Dedifferentiated amniotic fluid mesenchymal stem cell (primary cell): ENCODE measurements around the gene FAM83G.

Source experiments
- DNase-seq: peaks from one replicate; pipeline ENCODE4 v3.0.0-alpha.2; 2016; ENCODE audit errors: extremely low spot score

The FAM83G gene

GRCh38 chr17:18987862-18988545 is 16.6 kb downstream of the FAM83G start:
- DNase-seq, result no peak

- no peak for DNase-seq
Observed at GRCh38 chr17:18987230-18987610, 17.3 kb downstream of the FAM83G start.

- no peak for DNase-seq
Observed at GRCh38 chr17:18986541-18987229, 17.9 kb downstream of the FAM83G start.

DNA sequence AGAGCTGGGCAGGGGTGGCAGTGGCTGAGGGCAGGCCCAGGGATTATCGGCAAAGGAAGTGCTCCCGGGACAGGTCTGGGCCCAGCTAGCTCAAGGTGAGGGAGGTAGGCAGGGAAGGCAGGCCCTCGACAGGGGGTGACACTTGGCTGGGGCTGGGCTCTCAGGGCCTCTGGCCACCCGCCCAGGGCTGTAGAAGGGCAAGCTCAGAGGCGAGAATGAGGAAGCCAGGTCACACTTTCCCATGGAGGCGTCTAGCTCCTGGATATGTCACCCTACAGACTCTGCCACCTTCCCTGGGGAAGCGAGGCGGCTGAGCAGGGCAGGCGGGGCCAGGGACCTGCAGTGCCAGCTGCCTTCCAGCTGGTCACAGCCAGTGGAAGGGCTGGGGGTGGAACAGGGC is 19.1 kb downstream of the FAM83G start:
- DNase-seq, result no peak

GRCh38 chr17:18984273-18985114 is 20.1 kb downstream of the FAM83G start:
- DNase-seq, result no peak

- DNase-seq, result peak; percentile 52
Observed at GRCh38 chr17:18981642-18982424, 22.7 kb downstream of the FAM83G start.

GRCh38 chr17:18981335-18981641 is 23.3 kb downstream of the FAM83G start:
- no peak for DNase-seq

GRCh38 chr17:18980682-18981334 is 23.8 kb downstream of the FAM83G start:
- no peak for DNase-seq

- DNase-seq, result no peak
Observed at GRCh38 chr17:18978655-18979054, 25.9 kb downstream of the FAM83G start.

- no peak for DNase-seq
Observed at GRCh38 chr17:18978050-18978449, 26.5 kb downstream of the FAM83G start.

DNA sequence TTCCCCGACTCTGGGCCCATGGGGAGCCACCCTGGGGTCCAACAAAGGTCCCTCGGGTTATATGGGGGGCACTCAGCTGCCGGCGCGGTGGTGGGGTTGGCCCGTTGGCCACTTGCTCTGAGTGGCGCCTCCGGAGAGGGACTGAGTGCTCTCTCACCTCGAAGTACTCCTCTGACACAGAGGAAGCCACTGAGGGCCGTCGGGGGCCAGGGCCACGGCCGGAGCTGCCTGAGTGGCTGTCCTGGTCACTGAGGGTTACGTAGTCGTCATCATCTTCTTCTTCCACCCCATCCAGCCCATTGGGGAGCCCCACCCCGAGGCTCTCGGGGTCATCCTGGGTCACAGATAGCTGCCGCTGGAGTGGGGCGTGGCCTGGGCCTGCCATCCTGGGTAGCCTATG is 26.9 kb downstream of the FAM83G start:
- DNase-seq, result no peak

DNA sequence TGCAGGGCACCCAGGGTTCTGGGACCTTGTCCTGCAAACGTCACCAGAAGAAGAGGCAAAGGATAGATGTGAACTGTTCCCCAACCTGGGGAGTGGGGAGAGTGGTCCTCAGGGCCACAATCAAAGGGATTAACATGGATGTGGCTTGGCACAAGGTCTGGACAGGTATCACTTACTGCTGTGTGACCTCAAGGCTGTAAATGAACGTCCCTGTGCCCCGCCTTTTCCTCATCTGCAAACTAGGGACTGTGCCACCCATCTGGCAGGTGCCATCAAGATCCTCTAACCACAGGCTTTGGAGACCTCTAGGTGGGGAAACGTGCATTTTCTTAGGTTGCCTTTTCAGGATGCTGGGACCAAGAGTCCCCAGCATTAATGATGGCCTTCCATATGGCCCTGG is 27.5 kb downstream of the FAM83G start:
- no peak for DNase-seq

DNA sequence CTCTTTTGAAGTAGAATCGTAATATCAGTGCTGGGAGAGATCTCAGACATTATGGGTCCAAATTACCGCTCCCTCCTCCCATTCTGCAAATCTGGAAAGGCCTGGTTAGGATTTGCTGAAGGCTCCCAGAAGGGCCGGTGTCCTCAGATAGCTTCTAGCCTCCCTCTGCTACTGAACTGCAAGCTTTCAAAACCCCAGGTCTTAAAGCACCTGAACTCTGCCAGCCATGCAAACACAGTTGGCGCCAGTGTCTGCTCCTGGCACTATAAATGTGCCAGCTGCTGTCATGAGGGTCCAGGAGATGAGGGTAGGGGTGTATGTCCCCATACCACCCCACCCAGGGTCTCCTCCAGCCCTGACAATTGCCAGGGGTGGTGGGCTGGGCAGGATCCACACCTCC is 28.4 kb downstream of the FAM83G start:
- DNase-seq, result no peak

DNA sequence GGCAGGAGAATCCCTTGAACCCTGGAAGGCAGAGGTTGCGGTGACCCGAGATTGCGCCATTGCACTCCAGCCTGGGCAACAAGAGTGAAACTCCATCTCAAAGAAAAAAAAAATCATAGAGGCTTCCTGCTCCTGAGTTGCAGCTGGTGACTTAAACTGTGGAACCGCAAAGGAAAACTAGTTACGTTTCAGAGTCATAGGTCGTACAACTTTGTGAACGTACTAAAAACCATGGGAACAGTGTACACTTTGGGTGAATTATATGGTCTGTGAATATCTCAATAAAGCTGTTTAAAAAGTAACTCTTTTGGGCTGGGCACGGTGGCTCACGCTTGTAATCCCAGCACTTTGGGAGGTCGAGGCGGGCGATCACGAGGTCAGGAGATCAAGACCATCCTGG is 29.0 kb downstream of the FAM83G start:
- no peak for DNase-seq

DNA sequence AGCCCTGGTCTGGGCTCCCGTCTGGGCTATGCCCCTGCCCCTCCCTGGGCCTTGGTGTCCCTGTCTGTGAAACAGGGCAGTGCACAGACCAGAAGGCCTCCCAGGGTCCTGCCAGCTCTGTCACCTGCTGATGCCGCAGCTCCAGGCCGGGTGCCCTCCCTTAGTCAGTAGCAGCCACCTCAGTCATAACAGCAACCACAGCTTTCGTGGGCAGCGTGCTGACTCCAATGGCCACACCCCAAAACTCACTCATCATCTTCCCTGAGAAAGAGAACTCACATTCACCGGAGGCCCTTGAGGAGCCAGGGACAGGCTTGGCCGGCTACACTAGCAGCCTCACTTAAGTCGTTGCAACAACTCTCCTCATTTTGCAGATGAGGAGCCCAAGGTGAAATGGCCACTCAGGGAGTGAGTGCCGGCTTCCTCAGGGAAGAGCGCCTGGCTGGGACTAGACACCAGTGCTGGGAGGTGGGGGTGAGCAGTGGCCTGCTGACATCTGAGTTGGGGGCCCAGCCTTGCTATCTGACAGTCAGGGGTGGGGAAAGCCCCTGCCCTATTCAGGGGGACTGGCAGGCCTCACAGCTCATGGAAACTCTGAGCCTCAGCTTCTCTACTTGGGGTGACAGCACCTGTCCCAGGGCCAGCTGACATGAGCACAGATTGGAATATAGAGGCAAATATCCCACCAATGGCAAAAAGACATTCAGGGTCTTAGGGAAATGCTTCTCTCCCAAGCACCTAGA is 30.0 kb downstream of the FAM83G start:
- no peak for DNase-seq

DNA sequence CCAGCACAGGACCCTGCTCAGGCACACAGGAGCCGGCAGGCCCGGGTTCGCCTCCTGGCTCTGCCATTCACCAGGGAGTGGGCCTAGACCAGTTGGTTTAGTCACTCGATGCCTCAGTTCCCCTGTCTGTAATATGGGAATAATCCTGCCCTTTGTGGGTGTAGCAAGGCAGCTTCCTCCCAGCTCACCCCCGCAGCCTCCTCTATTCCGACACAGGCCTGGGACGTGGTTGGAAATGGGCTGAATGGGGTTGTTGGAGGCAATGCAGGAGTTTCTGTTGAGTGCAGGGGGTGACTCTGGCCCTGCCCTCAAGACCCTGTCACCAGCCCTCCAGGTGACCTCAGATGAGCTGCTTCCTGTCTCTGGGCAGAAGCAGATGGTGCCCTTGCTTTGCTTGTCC is 32.8 kb downstream of the FAM83G start:
- DNase-seq, result no peak

GRCh38 chr17:18970582-18971480 is 33.7 kb downstream of the FAM83G start:
- DNase-seq, result no peak

DNA sequence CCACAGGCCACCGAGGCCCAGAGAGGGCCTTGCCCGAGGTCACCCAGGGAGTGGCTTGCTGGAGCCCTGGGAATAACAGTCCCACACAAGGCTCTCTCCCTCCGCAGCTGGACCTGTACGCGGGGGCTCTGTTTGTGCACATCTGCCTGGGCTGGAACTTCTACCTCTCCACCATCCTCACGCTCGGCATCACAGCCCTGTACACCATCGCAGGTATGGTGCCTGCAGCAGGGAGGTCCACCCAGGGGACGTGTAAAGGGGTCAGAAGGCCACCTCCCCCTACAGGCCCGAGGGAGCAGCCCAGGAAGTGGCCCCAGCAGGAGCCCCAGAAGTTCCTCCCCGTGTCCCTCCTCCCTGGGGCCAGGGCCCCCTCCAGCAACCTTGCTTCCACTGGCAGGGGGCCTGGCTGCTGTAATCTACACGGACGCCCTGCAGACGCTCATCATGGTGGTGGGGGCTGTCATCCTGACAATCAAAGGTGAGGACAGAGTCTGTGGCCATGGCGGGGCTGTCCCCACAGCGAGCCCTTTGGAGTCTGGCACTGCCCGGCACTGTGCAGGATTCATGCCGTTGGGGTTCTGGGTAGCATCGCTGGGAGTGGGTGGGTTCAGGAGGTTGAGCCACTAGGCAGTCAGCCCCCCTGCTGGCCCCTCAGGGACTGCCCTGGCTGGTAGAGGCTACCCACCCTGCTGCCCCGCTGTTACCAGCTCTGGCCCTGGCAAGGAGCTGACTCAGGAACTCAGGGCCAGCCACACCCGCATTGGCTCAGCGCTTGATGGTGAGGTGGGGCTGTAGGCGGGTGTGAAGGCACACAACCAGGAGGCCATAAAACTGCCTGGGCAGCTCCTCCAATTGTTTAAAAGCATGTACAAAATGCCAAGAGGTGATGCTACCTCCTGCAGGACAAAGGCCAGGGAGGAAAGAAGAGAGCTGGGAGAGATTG is 35.3 kb downstream of the FAM83G start:
- DNase-seq, result no peak

DNA sequence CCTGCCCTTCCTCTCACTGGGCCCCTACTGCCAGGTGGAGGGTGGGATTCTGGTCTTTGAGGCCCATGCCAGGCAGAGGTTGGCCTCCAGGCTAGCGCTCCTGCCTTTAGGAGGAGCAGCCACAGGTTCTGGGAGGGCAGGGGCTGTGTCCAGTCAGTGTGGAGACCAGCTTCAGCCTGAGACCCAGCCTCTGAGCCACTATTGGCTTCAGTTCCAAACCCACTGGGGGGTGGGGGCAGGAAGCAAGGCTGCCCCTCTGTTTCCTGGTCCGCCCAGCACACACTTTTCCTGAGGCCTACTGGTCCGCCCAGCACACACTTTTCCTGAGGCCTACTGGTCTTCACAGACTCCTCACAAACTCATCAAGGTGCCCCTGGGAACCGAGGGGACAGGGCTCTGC is 36.2 kb downstream of the FAM83G start:
- DNase-seq, result no peak
